Testis (tissue), 2 donors: ENCODE measurements around the gene GCC1.

Experiments
- CTCF ChIP-seq, 3 experiments: fragments of 450-650 bp in 2 of 3; fragments of 200-600 bp in 1 of 3; sonication (generic) in 1 of 3; IDR thresholded peaks; one replicate each; pipeline ENCODE4 v1.5.1; 2016 to 2019; ENCODE audit warnings: antibody characterized with exemption in 3 of 3, mild to moderate bottlenecking in 2 of 3, moderate library complexity in 1 of 3
- POLR2A ChIP-seq: fragments of 450-650 bp; IDR thresholded peaks from one replicate; pipeline ENCODE4 v1.6.1; 2017; ENCODE audit warnings: antibody characterized with exemption, mild to moderate bottlenecking, moderate library complexity

DNA sequence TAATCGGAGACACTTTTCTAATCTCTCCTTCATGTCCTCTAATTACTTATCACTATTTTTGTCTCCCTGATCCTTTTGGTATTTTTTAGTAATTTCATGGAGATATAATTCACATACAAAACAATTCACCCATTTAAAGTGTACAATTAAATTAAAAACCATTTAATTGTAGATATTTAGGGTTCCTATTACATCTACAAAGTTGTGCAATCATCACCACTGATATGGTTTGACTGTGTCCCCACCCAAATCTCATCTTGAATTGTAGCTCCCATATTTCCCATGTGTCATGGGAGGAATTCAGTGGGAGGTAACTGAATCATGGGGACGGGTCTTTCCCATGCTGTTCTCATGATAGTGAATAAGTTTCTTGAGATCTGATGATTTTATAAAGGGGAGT, 29.0 kb downstream of the GCC1 start:
- TF ChIP-seq CTCF (IDR thresholded peaks at IDR 0.05) = no peak
- no peak for TF ChIP-seq POLR2A
